ENCODE results near the gene FKBP3. TPM values are rescaled to one million over a fixed set of nuclear protein-coding genes. Genes with fewer than 3 reads are reported as not detected.

The FKBP3 gene
- total RNA-seq, 1 experiment from 2014 or later, result 94.2 TPM

DNA sequence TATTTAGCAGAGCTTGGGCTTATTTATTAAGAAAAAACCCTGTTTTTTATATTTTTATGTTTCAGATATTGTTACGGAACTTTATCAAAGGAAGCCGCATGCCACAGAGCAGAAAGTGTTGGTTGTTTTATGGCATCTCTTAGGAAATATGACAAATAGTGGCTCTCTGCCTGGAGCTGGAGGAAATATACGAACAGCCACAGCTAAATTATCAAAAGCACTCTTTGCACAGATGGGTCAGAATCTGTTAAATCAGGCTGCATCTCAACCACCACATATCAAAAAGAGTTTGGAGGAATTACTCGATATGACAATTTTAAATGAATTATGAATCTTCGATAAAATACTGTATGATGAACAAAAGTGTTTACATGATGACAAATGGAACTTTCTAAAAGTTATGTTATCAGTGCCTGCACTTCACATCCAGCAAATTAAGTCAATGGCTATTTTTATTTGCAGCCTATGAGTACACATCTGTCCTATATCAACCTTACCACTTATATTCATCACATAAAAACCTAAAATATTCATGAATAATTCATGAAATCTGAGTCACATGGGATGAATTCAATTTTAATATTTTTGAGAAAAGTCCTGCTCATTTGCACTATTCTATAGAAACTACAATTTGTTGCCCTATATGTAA is 60.9 kb downstream of the FKBP3 start:
- Mint-ChIP-seq H3K27me3 (ENCODE audit: insufficient read depth, unreplicated experiment) (no peaks in the 10 kb centered on the region), H3K9me3 (ENCODE audit: unreplicated experiment) (no peaks in the 10 kb centered on the region), H3K36me3 (ENCODE audit: insufficient read depth, unreplicated experiment) (no peaks in the 10 kb centered on the region), H3K4me1 (ENCODE audit: low read depth, unreplicated experiment) (no peaks in the 10 kb centered on the region), H3K4me3 (ENCODE audit: unreplicated experiment) (no peak overlapping the region), H3K27ac (ENCODE audit: unreplicated experiment) (no peak overlapping the region)
- Histone ChIP-seq H3K36me3 (ENCODE audit: control insufficient read depth, insufficient read depth, low read length) (no peaks in the 10 kb centered on the region), H3K4me1 (no peaks in the 10 kb centered on the region), H3K27me3 (replicated peaks; ENCODE audit: control insufficient read depth, insufficient read depth, low read length) (no peaks in the 10 kb centered on the region), H3K4me3 (ENCODE audit: low read depth, low read length) (no peak overlapping the region), H3K9me3 (no peaks in the 10 kb centered on the region)
- no peak for DNase-seq
- BruUV-seq (replicated peaks), result no TSS peak
- no peak for TF ChIP-seq CTCF (IDR thresholded peaks at IDR 0.05; ENCODE audit: insufficient read depth in 1 of 2, low read depth in 1 of 2, low read length in 1 of 2, severe bottlenecking in 1 of 2, unreplicated experiment in 1 of 2)
- intact Hi-C loops (cut with micrococcal nuclease; ENCODE audit: unreplicated experiment), result no loop called here
- CTCF ChIA-PET, result no interaction called here
- POLR2A ChIA-PET, result no interaction called here

DNA sequence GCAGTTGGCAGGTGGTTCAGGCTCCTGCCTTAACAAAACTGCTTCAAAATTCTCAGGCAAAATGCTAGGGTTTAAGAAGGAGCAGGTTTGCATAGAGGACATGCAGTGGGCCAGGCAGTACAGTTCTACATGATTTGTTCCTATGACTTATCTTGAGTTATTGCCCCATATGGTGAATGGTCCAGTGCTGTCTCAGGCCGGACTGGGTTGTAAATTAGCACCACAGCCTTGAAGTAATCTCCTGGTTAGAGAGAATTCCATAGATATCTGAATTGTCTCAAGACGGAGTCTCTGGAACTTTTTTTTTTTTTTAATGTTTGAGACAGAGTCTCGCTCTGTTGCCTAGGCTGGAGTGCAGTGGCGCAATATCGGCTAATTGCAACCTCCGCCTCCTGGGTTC is 62.2 kb downstream of the FKBP3 start:
- Histone ChIP-seq H3K9me3 (no peaks in the 10 kb centered on the region), H3K36me3 (ENCODE audit: control insufficient read depth, insufficient read depth, low read length) (no peaks in the 10 kb centered on the region), H3K4me1 (no peaks in the 10 kb centered on the region), H3K4me3 (ENCODE audit: low read depth, low read length) (no peak overlapping the region), H3K27me3 (replicated peaks; ENCODE audit: control insufficient read depth, insufficient read depth, low read length) (no peaks in the 10 kb centered on the region)
- Mint-ChIP-seq H3K27me3 (ENCODE audit: insufficient read depth, unreplicated experiment) (no peaks in the 10 kb centered on the region), H3K4me3 (ENCODE audit: unreplicated experiment) (no peak overlapping the region), H3K27ac (ENCODE audit: unreplicated experiment) (no peak overlapping the region), H3K9me3 (ENCODE audit: unreplicated experiment) (no peaks in the 10 kb centered on the region), H3K36me3 (ENCODE audit: insufficient read depth, unreplicated experiment) (no peaks in the 10 kb centered on the region), H3K4me1 (ENCODE audit: low read depth, unreplicated experiment) (no peaks in the 10 kb centered on the region)
- intact Hi-C loops (cut with micrococcal nuclease; ENCODE audit: unreplicated experiment), result no loop called here
- BruUV-seq (replicated peaks), result no TSS peak
- ChIA-PET POLR2A (no interaction called here), CTCF (no interaction called here)
- DNase-seq, result no peak
- no peak for TF ChIP-seq CTCF (IDR thresholded peaks at IDR 0.05; ENCODE audit: insufficient read depth in 1 of 2, low read depth in 1 of 2, low read length in 1 of 2, severe bottlenecking in 1 of 2, unreplicated experiment in 1 of 2)

DNA sequence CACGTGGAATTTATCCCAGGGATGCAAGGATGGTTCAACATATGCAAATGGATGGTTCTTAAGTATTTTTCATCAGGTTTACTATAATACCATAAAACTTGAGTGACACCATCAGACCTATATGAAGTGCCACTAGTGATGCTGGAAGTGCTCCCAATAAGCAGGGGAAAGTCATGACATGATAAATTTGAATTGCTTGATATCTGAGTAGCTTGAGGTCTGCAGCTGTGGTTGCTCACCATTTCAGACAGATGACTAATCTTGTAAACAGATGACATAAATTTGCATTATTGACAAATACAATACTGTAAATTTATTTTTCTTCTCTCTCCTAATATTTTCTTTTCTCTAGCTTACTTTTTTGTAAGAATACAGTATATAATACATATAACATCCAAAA is 64.1 kb downstream of the FKBP3 start:
- H3K4me3 ChIP-seq (ENCODE audit: low read depth, low read length), result no peak overlapping the region
- H3K4me1 ChIP-seq, result no peaks in the 10 kb centered on the region
- H3K4me1 Mint-ChIP-seq (ENCODE audit: low read depth, unreplicated experiment), result no peaks in the 10 kb centered on the region
- H3K36me3 ChIP-seq (ENCODE audit: control insufficient read depth, insufficient read depth, low read length), result no peaks in the 10 kb centered on the region
- H3K27me3 Mint-ChIP-seq (ENCODE audit: insufficient read depth, unreplicated experiment), result no peaks in the 10 kb centered on the region
- intact Hi-C loops (cut with micrococcal nuclease; ENCODE audit: unreplicated experiment), result no loop called here
- H3K27ac Mint-ChIP-seq (ENCODE audit: unreplicated experiment), result no peak overlapping the region
- H3K4me3 Mint-ChIP-seq (ENCODE audit: unreplicated experiment), result no peak overlapping the region
- no peak for DNase-seq
- ChIA-PET POLR2A (no interaction called here), CTCF (no interaction called here)
- H3K36me3 Mint-ChIP-seq (ENCODE audit: insufficient read depth, unreplicated experiment), result no peaks in the 10 kb centered on the region
- BruUV-seq (replicated peaks), result no TSS peak
- H3K9me3 Mint-ChIP-seq (ENCODE audit: unreplicated experiment), result no peaks in the 10 kb centered on the region
- TF ChIP-seq CTCF (IDR thresholded peaks at IDR 0.05; ENCODE audit: insufficient read depth in 1 of 2, low read depth in 1 of 2, low read length in 1 of 2, severe bottlenecking in 1 of 2, unreplicated experiment in 1 of 2), result no peak
- H3K9me3 ChIP-seq, result no peaks in the 10 kb centered on the region
- no peaks in the 10 kb centered on the region for H3K27me3 ChIP-seq (replicated peaks; ENCODE audit: control insufficient read depth, insufficient read depth, low read length)
